ENCODE measurements around the gene AATF. TPM values are rescaled to one million over a fixed set of nuclear protein-coding genes. Genes with fewer than 3 reads are reported as not detected.

Gene AATF
- total and polyA plus RNA-seq, 2 of the 8 experiments (the other 6 are each of a cell fraction or from before 2014, with no cell fraction given) = 20.1 to 62.8 TPM

- H2AK5ac ChIP-seq (ENCODE audit: low read depth, low read length) = no peak overlapping the region
- no peak overlapping the region for H4K8ac ChIP-seq (ENCODE audit: extremely low read depth, insufficient read depth, low read length)
- no peaks in the 10 kb centered on the region for H3K79me1 ChIP-seq (ENCODE audit: low read depth, low read length)
- no peak overlapping the region for H2BK15ac ChIP-seq (ENCODE audit: low read length)
- no peak overlapping the region for H3K4me2 ChIP-seq (ENCODE audit: insufficient read depth in 1 of 2, low read depth in 2 of 2, low read length in 2 of 2)
- no peak overlapping the region for H2AFZ ChIP-seq (ENCODE audit: low read length)
- no peaks in the 10 kb centered on the region for H4K20me1 ChIP-seq (replicated peaks in 1 of 2; ENCODE audit: control insufficient read depth in 1 of 2, insufficient read depth in 2 of 2, low read length in 2 of 2)
- H2BK20ac ChIP-seq (ENCODE audit: low read length) = no peak overlapping the region
- H3K14ac ChIP-seq (ENCODE audit: insufficient read length) = no peak overlapping the region
- no peak overlapping the region for H3K9ac ChIP-seq (replicated peaks in 1 of 4; ENCODE audit: extremely low read depth in 1 of 4, low read depth in 3 of 4, low read length in 3 of 4)
- peaks cover 0 to 26% of the 10 kb centered on the region in 2 experiments; a peak in 2 of 4 replicates for H3K79me2 ChIP-seq (ENCODE audit: control insufficient read depth in 1 of 2, insufficient read depth in 2 of 2, low read length in 2 of 2)
- H2BK12ac ChIP-seq (ENCODE audit: low read depth, low read length) = no peak overlapping the region
- no peak overlapping the region for H2BK120ac ChIP-seq (replicated peaks; ENCODE audit: low read depth, low read length)
- DNase-seq (ENCODE audit: low read depth in 1 of 2, low spot score in 2 of 2) (no peak), FAIRE-seq (no peak)
- no peak overlapping the region for H3K18ac ChIP-seq (ENCODE audit: extremely low read depth, low read length)
- no peak overlapping the region for H2BK5ac ChIP-seq (ENCODE audit: low read depth, low read length)
- no peaks in the 10 kb centered on the region for H3K27me3 ChIP-seq (replicated peaks in 1 of 4; ENCODE audit: control insufficient read depth in 3 of 4, extremely low read depth in 1 of 4, insufficient read depth in 3 of 4, low read length in 3 of 4)
- H3K4ac ChIP-seq (replicated peaks; ENCODE audit: insufficient read length, low read depth, low read length) = no peak overlapping the region
- H3K23ac ChIP-seq (ENCODE audit: insufficient read length) = no peak overlapping the region
- H4K91ac ChIP-seq (replicated peaks; ENCODE audit: insufficient read length, low read length) = no peak overlapping the region
- H3K4me1 ChIP-seq (replicated peaks in 1 of 4; ENCODE audit: control insufficient read depth in 3 of 4, insufficient read depth in 4 of 4, low read length in 3 of 4) = 0 out of 7 replicates have a peak, but pooled peaks cover 0 to 3% (median 0%) of the 10 kb centered on the region in 4 experiments
- 92% methylated on average over 2 of the region's 2 CpGs; no CpG with 5 or more reads in 1 of the 2 experiments for WGBS, 2 experiments (ENCODE audit: extremely low coverage in 1 of 2, insufficient coverage in 1 of 2, insufficient read length in 1 of 2, insufficient replicate concordance in 2 of 2, low coverage in 1 of 2, low lambda C conversion rate in 2 of 2, missing lambda C conversion rate in 1 of 2)
- H3K23me2 ChIP-seq (ENCODE audit: low read depth, low read length) = no peaks in the 10 kb centered on the region
- H3K36me3 ChIP-seq (ENCODE audit: control insufficient read depth in 2 of 4, insufficient read depth in 4 of 4, low read length in 3 of 4) = no peaks in the 10 kb centered on the region
- no peak overlapping the region for H3K56ac ChIP-seq (replicated peaks; ENCODE audit: insufficient read length, low read depth, low read length)
- H3K27ac ChIP-seq (ENCODE audit: low read depth, low read length) = no peak overlapping the region
- no peaks in the 10 kb centered on the region for H3K9me3 ChIP-seq (ENCODE audit: insufficient read depth in 2 of 2, low read depth in 1 of 2, low read length in 1 of 2)
- ChIA-PET POLR2A (ENCODE audit: partially characterized antibody) (no interaction called here), CTCF (ENCODE audit: partially characterized antibody) (no interaction called here)
- no peak overlapping the region for H3K4me3 ChIP-seq (ENCODE audit: extremely low read depth in 1 of 4, insufficient read depth in 2 of 4, low read depth in 3 of 4, low read length in 4 of 4)
- H4K5ac ChIP-seq (ENCODE audit: insufficient read length, low read depth, low read length) = no peak overlapping the region
- TF ChIP-seq TBP (IDR thresholded peaks at IDR 0.05; ENCODE audit: low read depth, low read length) (no peak), TCF12 (IDR thresholded peaks at IDR 0.05; ENCODE audit: low read depth, low read length) (no peak), SRF (IDR thresholded peaks at IDR 0.05; ENCODE audit: low read depth, low read length) (no peak), SUZ12 (IDR thresholded peaks at IDR 0.05; ENCODE audit: low read length) (no peak), BACH1 (IDR thresholded peaks at IDR 0.05; ENCODE audit: low read length) (no peak), RXRA (IDR thresholded peaks at IDR 0.05; ENCODE audit: insufficient read depth, low read depth, low read length) (no peak), BRCA1 (IDR thresholded peaks at IDR 0.05; ENCODE audit: low read depth, low read length) (no peak), HDAC2 (IDR thresholded peaks at IDR 0.05; ENCODE audit: borderline replicate concordance in 1 of 2, low read depth in 2 of 2, low read length in 2 of 2) (no peak), MAX (IDR thresholded peaks at IDR 0.05) (no peak), RAD21 (IDR thresholded peaks at IDR 0.05 in 1 of 2, conservative IDR thresholded peaks at IDR 0.05 in 1 of 2; ENCODE audit: low read depth in 2 of 2, low read length in 2 of 2) (no peak), POLR2AphosphoS5 (IDR thresholded peaks at IDR 0.05; ENCODE audit: low read depth, low read length) (no peak), TAF1 (IDR thresholded peaks at IDR 0.05; ENCODE audit: low read depth, low read length) (no peak), RBBP5 (IDR thresholded peaks at IDR 0.05; ENCODE audit: borderline replicate concordance, low read depth, low read length) (no peak), ASH2L (IDR thresholded peaks at IDR 0.05; ENCODE audit: low read length) (no peak)
These were observed 28.8 kb downstream of the AATF start for GRCh38 chr17:36977568-36977967.

All from H1 (cell line).